Psoas muscle (tissue), 8 donors: ENCODE measurements around the gene ILF3. TPM values are rescaled to one million over a fixed set of nuclear protein-coding genes. Genes with fewer than 3 reads are reported as not detected.

Experiments
- ATAC-seq, 4 donors: fragments of 200-7000 bp; cut with Tn5 transposase; one replicate each; pipeline ENCODE4 v1.9.1; 2020; ENCODE audit warnings: moderate library complexity in 3 of 4, mild to moderate bottlenecking in 2 of 4
- DNase-seq, 2 donors: peaks; one replicate each; pipeline ENCODE4 v3.0.0-alpha.2; 2020
- H3K27ac ChIP-seq: fragments of 200-600 bp; one replicate; pipeline ENCODE4 v1.8.0; 2022
- H3K27me3 ChIP-seq, 3 donors: fragments of 200-600 bp in 1 of 3; one replicate each; pipeline versions ENCODE4 v1.6.1 to v1.8.0; 2013 to 2022; ENCODE audit warnings: low read length in 2 of 3, mild to moderate bottlenecking in 2 of 3, moderate library complexity in 1 of 3; ENCODE audit not compliant: insufficient read depth in 3 of 3
- H3K36me3 ChIP-seq, 2 donors: fragments of 200-600 bp in 1 of 2; one replicate each; pipeline versions ENCODE4 v1.6.1 to v1.8.0; 2013 to 2022; ENCODE audit warnings: low read depth in 1 of 2, mild to moderate bottlenecking in 1 of 2, moderate library complexity in 1 of 2; ENCODE audit not compliant: insufficient read depth in 1 of 2
- H3K4me1 ChIP-seq: fragments of 200-600 bp; one replicate; pipeline ENCODE4 v1.8.0; 2022
- H3K4me3 ChIP-seq: fragments of 200-600 bp; one replicate; pipeline ENCODE4 v1.8.0; 2022; ENCODE audit warnings: mild to moderate bottlenecking
- H3K9me3 ChIP-seq: fragments of 200-600 bp; one replicate; pipeline ENCODE4 v1.8.0; 2022
- WGBS, 3 donors: extraction: QIAGEN DNeasy Blood & Tissue Kit; methylation state at CpG; one replicate each; pipeline versions ENCODE4 v1.1.6 to v1.1.7; 2013; 5-methylcytosine and 5-hydroxymethylcytosine counted together
- intact Hi-C, 2 donors: fragments of 100-400 bp; cut with DNase I; formaldehyde crosslinking; loops; one replicate each; pipeline versions ENCODE4 v1.11.0 to v1.14.2; 2022
- polyA plus RNA-seq, 3 donors: library from polyadenylated mRNA; stranded (reverse); fragments of 200-250 nt; gene quantifications; one replicate each; pipeline ENCODE4 v1.2.3, GENCODE V29; 2013
- total RNA-seq, 4 donors: library from RNA; stranded (reverse); fragmentation: NEBNext Ultra II Directional in 2 of 4; extraction: Animal tissue kit (Norgen Biotek cat#: 25700) in 2 of 4; gene quantifications; one replicate each; pipeline versions ENCODE4 v1.2.1 to v1.2.4, GENCODE V29; 2021 to 2023
- TF ChIP-seq, protein P1 (sequence below): fragments of 200-600 bp; IDR thresholded peaks from one replicate; pipeline ENCODE4 v1.8.0; 2022; ENCODE audit warnings: antibody characterized with exemption
- donor health status: healthy with polysubstance abuse.
- donor health status: DM: no; HTN: no; CAD: no; lungs with moderate emphysema.
- donor health status: Bipolar disorder and iron deficiency.
- donor health status: healthy.
- donor health status: DM: yes; HTN: yes; CAD: no.
- donor health status: DM: no; HTN: no; CAD: no.
- donor health status: DM: no; HTN: no; CAD: no.
- donor health status: DM: yes; HTN: yes; CAD: no.

The ILF3 gene
- total and polyA plus RNA-seq, 7 donors: 70.6 to 189 (median 148) TPM

DNA sequence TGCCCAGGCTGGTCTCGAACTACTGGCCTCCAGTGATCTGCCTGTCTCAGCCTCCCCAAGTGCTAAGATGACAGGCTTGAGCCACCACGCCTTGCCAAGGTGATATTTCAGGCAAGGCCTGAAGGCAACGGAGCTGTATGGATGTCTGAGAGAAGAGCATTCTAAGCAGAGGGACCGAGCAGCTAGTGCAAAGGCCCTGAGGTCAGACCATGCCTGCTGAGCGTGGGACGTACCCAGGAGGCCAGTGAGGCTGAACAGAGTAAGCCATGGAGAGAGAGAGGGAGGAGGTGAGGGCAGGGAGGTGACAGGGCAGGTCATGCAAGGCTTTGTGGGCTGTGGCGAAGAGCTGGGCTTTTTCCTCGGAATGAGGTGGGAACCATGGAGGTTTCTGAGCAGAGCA lies 32.2 kb upstream of the ILF3 start:
- Histone ChIP-seq H3K36me3 (no peaks in the 10 kb centered on the region), H3K27ac (no peak overlapping the region), H3K9me3 (no peaks in the 10 kb centered on the region), H3K4me3 (no peak overlapping the region), H3K27me3 (no peaks in the 10 kb centered on the region), H3K4me1 (peaks cover 26% of the 10 kb centered on the region)
- TF ChIP-seq, protein P1, sequence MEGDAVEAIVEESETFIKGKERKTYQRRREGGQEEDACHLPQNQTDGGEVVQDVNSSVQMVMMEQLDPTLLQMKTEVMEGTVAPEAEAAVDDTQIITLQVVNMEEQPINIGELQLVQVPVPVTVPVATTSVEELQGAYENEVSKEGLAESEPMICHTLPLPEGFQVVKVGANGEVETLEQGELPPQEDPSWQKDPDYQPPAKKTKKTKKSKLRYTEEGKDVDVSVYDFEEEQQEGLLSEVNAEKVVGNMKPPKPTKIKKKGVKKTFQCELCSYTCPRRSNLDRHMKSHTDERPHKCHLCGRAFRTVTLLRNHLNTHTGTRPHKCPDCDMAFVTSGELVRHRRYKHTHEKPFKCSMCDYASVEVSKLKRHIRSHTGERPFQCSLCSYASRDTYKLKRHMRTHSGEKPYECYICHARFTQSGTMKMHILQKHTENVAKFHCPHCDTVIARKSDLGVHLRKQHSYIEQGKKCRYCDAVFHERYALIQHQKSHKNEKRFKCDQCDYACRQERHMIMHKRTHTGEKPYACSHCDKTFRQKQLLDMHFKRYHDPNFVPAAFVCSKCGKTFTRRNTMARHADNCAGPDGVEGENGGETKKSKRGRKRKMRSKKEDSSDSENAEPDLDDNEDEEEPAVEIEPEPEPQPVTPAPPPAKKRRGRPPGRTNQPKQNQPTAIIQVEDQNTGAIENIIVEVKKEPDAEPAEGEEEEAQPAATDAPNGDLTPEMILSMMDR: no peak
- DNase-seq: no peak
- no peak for ATAC-seq
- intact Hi-C loops: no loop called here
- WGBS, 3 donors: 98 to 100% (median 99%) methylated on average over 8 of the region's 8 CpGs

DNA sequence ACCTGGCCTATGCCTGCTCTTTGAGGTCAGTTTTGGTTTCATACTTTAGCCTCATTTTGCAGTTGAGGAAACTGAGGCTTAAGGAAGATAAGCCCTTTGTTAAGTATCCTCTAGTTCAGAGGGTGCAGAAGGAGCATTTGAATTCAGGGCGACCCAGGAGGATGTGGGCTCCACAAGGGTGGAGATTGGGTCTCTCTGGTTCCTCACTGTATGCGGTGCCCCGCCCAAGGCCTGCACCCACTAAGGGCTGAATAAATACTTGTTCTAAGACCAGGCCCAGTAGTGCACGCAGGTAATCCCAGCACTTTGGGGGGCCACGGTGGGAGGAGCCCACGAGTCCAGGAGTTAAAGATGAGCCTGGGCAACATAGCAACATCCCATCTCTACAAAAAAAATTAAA lies 29.6 kb upstream of the ILF3 start:
- Histone ChIP-seq H3K4me1 (peaks cover 29% of the 10 kb centered on the region), H3K9me3 (no peaks in the 10 kb centered on the region), H3K4me3 (peak overlapping the region; percentile 93), H3K27ac (peak overlapping the region; percentile 92), H3K36me3 (peaks cover 2 to 26% of the 10 kb centered on the region in 2 donors), H3K27me3 (no peaks in the 10 kb centered on the region)
- intact Hi-C loops: no loop called here
- TF ChIP-seq, protein P1: no peak
- 53 to 67% (median 64%) methylated on average over 6 of the region's 6 CpGs for WGBS, 3 donors
- ATAC-seq (peak in 2 of 4 donors; percentile 6 to 11), DNase-seq (no peak)

DNA sequence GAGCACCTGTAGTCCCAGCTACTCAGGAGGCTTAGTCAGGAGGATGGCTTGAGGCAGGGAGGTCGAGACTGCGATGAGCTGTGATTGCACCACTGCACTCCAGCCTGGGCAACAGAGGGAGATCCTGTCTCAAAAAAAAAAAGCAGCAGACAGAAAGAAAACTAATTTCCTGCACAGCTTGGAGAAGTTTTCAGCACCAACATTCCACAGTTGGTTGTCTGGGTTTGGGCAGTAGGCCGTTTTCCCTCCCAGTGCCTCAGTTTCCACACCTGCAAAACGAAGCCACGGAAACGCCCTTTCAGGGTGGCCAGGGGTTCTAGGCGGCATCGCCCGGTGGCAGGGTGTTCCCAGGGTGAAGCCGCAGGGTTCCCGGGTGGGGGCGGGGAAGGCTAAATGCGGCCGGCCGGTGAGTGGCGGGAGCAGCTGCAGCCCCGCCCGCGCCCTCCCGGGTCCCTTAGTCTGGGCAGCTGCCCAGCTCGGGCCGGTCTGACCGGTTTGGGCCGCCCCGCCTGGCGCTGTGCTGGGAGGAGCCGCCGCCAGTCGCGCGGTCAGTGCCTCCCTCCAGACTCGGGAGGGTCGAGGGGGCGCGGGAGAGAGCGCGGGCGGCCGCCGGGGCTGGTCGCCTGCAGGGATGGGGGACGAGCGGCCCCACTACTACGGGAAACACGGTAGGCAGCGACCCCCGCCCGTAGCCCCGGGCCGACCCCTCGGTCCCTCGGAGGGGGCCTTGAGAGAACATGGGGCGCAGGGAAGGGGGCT lies 29.0 kb upstream of the ILF3 start, which contains the start of gene SLC44A2:
TSS of gene SLC44A2 (plus strand) at position 551 of the 759 bp plus-strand sequence. CDS start at position 632, 81 bp downstream.
- Histone ChIP-seq H3K36me3 (peaks cover 2 to 32% of the 10 kb centered on the region in 2 donors), H3K4me3 (peak within 1 kb of the TSS; percentile 93), H3K27me3 (no peaks in the 10 kb centered on the region), H3K9me3 (no peaks in the 10 kb centered on the region), H3K27ac (peak within 1 kb of the TSS; percentile 92), H3K4me1 (peaks cover 29% of the 10 kb centered on the region)
- ATAC-seq: peak; percentile 96 to 99 (median 98)
- intact Hi-C loops: no loop called here
- DNase-seq: peak; percentile 90 to 95
- 2 to 9% (median 5%) methylated on average over 42 to 53 of the region's 53 CpGs for WGBS, 3 donors
- TF ChIP-seq, protein P1: no peak

DNA sequence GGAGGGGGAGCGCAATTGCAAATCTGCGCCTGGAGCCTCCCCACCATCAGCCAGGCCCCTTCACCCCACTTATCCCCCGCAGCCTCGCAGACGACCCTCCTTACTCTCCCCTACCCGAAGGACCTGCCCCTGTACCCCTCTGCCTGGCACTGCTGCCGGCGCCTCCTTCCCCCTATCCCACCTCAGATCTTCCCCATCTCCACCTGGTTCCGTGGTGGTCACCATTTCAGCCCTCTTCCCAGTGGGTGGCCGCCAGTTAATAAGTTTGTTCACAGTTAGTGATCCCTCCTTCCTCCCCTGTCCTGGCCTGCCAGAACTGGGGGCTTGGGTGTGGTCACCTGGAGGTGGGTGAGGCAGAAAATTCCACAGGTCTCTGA lies 28.4 kb upstream of the ILF3 start:
- ATAC-seq (peak; percentile 17 to 39 (median 22)), DNase-seq (no peak)
- H3K4me3 ChIP-seq: peak overlapping the region; percentile 93
- WGBS, 3 donors: 12 to 25% (median 17%) methylated on average over 6 to 10 of the region's 10 CpGs
- H3K36me3 ChIP-seq: peaks cover 2 to 37% of the 10 kb centered on the region in 2 donors
- H3K9me3 ChIP-seq: no peaks in the 10 kb centered on the region
- TF ChIP-seq, protein P1: no peak
- H3K4me1 ChIP-seq: peaks cover 29% of the 10 kb centered on the region
- H3K27me3 ChIP-seq: no peaks in the 10 kb centered on the region
- peak overlapping the region; percentile 92 for H3K27ac ChIP-seq
- intact Hi-C loops: no loop called here
